Liver (tissue), 9 donors: Measurements from ENCODE around the gene NOS3. TPM values are rescaled to one million over a fixed set of nuclear protein-coding genes. Genes with fewer than 3 reads are reported as not detected.
A peak's percentile ranks its signal among the peaks of the same experiment; 100 is the strongest.

ENCODE experiments used
- DNase-seq: peaks from one replicate; pipeline ENCODE4 v3.0.0-alpha.2; 2017; ENCODE audit warnings: low spot score
- H3K27ac ChIP-seq, 2 donors: one replicate each; pipeline ENCODE4 v1.7.0; 2013; ENCODE audit warnings: inconsistent platforms in 2 of 2, low read length in 2 of 2, control low read depth in 1 of 2, low read depth in 1 of 2, mild to moderate bottlenecking in 1 of 2
- H3K27me3 ChIP-seq, 4 donors: one replicate each; pipeline versions ENCODE4 v1.6.1 to v1.7.0; 2013; ENCODE audit warnings: low read length in 3 of 4, inconsistent platforms in 1 of 4, mild to moderate bottlenecking in 1 of 4, moderate library complexity in 1 of 4; ENCODE audit not compliant: control insufficient read depth in 4 of 4, insufficient read depth in 4 of 4
- H3K36me3 ChIP-seq, 4 donors: one replicate each; pipeline versions ENCODE4 v1.6.1 to v1.7.0; 2013; ENCODE audit warnings: low read length in 3 of 4, mild to moderate bottlenecking in 3 of 4, low read depth in 1 of 4, moderate library complexity in 1 of 4; ENCODE audit not compliant: control insufficient read depth in 4 of 4, insufficient read depth in 3 of 4
- H3K4me1 ChIP-seq, 4 donors: one replicate each; pipeline versions ENCODE4 v1.6.1 to v1.7.0; 2013; ENCODE audit warnings: low read length in 3 of 4, mild to moderate bottlenecking in 3 of 4, moderate library complexity in 1 of 4; ENCODE audit not compliant: control insufficient read depth in 4 of 4, insufficient read depth in 4 of 4
- H3K4me3 ChIP-seq, 3 donors: one replicate each; pipeline versions ENCODE4 v1.6.1 to v1.7.0; 2013; ENCODE audit warnings: low read length in 3 of 3, control low read depth in 1 of 3, low read depth in 1 of 3, mild to moderate bottlenecking in 1 of 3
- H3K9ac ChIP-seq, 2 donors: one replicate each; pipeline ENCODE4 v1.7.0; 2013; ENCODE audit warnings: low read length in 2 of 2, mild to moderate bottlenecking in 2 of 2, moderate library complexity in 2 of 2, control low read depth in 1 of 2, low read depth in 1 of 2
- H3K9me3 ChIP-seq, 4 donors: one replicate each; pipeline versions ENCODE4 v1.6.1 to v1.7.0; 2013; ENCODE audit warnings: low read length in 3 of 4; ENCODE audit not compliant: control insufficient read depth in 4 of 4
- EGR1 ChIP-seq, 2 donors: IDR thresholded peaks; 2 replicates each; pipeline ENCODE4 v1.6.1; 2016 to 2018; ENCODE audit warnings: antibody characterized with exemption in 2 of 2, low read depth in 2 of 2
- FOXA1 ChIP-seq: IDR thresholded peaks from 2 replicates; pipeline ENCODE4 v1.6.1; 2016; ENCODE audit warnings: antibody characterized with exemption
- FOXA2 ChIP-seq: IDR thresholded peaks from 2 replicates; pipeline ENCODE4 v1.6.1; 2016; ENCODE audit warnings: antibody characterized with exemption
- GABPA ChIP-seq, 2 donors: IDR thresholded peaks in 1 of 2; conservative IDR thresholded peaks in 1 of 2; 2 replicates each; pipeline ENCODE4 v1.6.1; 2016; ENCODE audit warnings: antibody characterized with exemption in 2 of 2, mild to moderate bottlenecking in 1 of 2, moderate library complexity in 1 of 2
- HNF4A ChIP-seq, 2 donors: conservative IDR thresholded peaks; 2 replicates each; pipeline ENCODE4 v1.6.1; 2016; ENCODE audit warnings: antibody characterized with exemption in 2 of 2, mild to moderate bottlenecking in 2 of 2
- HNF4G ChIP-seq: IDR thresholded peaks from 2 replicates; pipeline ENCODE4 v1.6.1; 2016; ENCODE audit warnings: antibody characterized with exemption
- JUND ChIP-seq, 2 donors: IDR thresholded peaks; 2 replicates each; pipeline ENCODE4 v1.6.1; 2016; ENCODE audit warnings: antibody characterized with exemption in 2 of 2
- NR2F2 ChIP-seq: IDR thresholded peaks from 2 replicates; pipeline ENCODE4 v1.6.1; 2016; ENCODE audit warnings: antibody characterized with exemption
- RAD21 ChIP-seq, 2 donors: IDR thresholded peaks; 2 replicates each; pipeline ENCODE4 v1.6.1; 2016; ENCODE audit warnings: antibody characterized with exemption in 2 of 2, mild to moderate bottlenecking in 2 of 2
- RXRA ChIP-seq, 2 donors: IDR thresholded peaks; 2 replicates each; pipeline ENCODE4 v1.6.1; 2017 to 2018; ENCODE audit warnings: antibody characterized with exemption in 2 of 2, mild to moderate bottlenecking in 1 of 2
- SP1 ChIP-seq: IDR thresholded peaks from 2 replicates; pipeline ENCODE4 v1.6.1; 2018; ENCODE audit warnings: antibody characterized with exemption, mild to moderate bottlenecking
- TAF1 ChIP-seq: conservative IDR thresholded peaks from 2 replicates; pipeline ENCODE4 v1.6.1; 2016; ENCODE audit warnings: antibody characterized with exemption, mild to moderate bottlenecking
- YY1 ChIP-seq: IDR thresholded peaks from 2 replicates; pipeline ENCODE4 v1.6.1; 2016; ENCODE audit warnings: antibody characterized with exemption, mild to moderate bottlenecking
- WGBS: extraction: QIAGEN DNeasy Blood & Tissue Kit; methylation state at CpG from one replicate; pipeline ENCODE4 v1.1.7; 2013; 5-methylcytosine and 5-hydroxymethylcytosine counted together
- polyA plus RNA-seq, 2 donors: library from polyadenylated mRNA; stranded (reverse) in 1 of 2; unstranded in 1 of 2; fragments of 200-250 nt in 1 of 2; fragments of >200 nt in 1 of 2; fragmentation: Nextera tagmentation in 1 of 2; extraction: Ambion mirVana in 1 of 2; gene quantifications; one replicate each; pipeline versions ENCODE4 v1.2.1 to v1.2.3, GENCODE V29; 2013 to 2015
- total RNA-seq, 2 donors: library from RNA; depleted of rRNA; stranded (reverse); fragments of >200 nt; gene quantifications; one replicate each; pipeline ENCODE4 v1.2.3, GENCODE V29; 2014
- TF ChIP-seq, protein P1 (sequence below): fragments of 150-350 bp; IDR thresholded peaks from 2 replicates; pipeline ENCODE4 v1.5.1; 2017; ENCODE audit warnings: improper control_type of control experiment, low read depth, low read length; ENCODE audit not compliant: missing input control
- TF ChIP-seq, protein P2 (sequence below): IDR thresholded peaks from 2 replicates; pipeline ENCODE4 v1.6.1; 2016; ENCODE audit warnings: antibody characterized with exemption
- TF ChIP-seq, protein P3 (sequence below): IDR thresholded peaks from 2 replicates; pipeline ENCODE4 v1.6.1; 2016; ENCODE audit warnings: antibody characterized with exemption
- TF ChIP-seq, protein P4 (sequence below): IDR thresholded peaks from 2 replicates; pipeline ENCODE4 v1.6.1; 2016; ENCODE audit warnings: antibody characterized with exemption
- TF ChIP-seq, protein P5 (sequence below): IDR thresholded peaks from 2 replicates; pipeline ENCODE4 v1.6.1; 2016; ENCODE audit warnings: antibody characterized with exemption, mild to moderate bottlenecking
- donor health status: healthy.
- donor health status: healthy.
- donor health status: healthy.
- donor health status: healthy.
- donor health status: healthy.

NOS3 gene
- total and polyA plus RNA-seq, 4 donors = 1.6 to 6.1 (median 5.1) TPM

DNA sequence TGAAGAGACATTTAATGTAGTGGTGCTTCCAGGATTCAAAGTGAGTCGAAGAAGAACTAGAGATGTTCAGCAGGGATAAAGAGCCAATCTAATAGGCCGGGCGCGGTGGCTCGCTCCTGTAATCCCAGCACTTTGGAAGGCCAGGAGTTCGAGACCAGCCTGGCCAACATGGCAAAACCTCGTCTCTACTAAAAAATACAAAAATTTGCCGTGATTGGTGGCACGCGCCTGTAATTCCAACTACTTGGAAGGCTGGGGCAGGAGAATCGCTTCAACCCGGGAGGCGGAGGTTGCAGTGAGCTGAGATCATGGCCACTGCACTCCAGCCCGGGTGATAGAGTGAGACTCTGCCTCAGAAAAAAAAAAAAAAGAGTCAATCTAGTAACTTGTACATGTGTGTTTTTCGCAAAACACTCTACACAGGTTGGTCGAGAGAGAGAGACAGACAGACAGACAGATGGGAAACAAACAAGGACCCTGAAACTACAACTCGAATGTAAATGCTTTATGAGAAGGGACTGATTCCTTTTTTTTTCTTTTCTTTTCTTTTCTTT is 38.2 kb downstream of the NOS3 start:
- Histone ChIP-seq H3K27me3 (no peaks in the 10 kb centered on the region), H3K9me3 (no peaks in the 10 kb centered on the region), H3K4me3 (peak overlapping the region; percentile 84 to 95 (median 86)), H3K4me1 (peaks cover 5 to 10% (median 8%) of the 10 kb centered on the region in 4 donors), H3K9ac (peak overlapping the region; percentile 30 to 60), H3K36me3 (no peaks in the 10 kb centered on the region), H3K27ac (peak overlapping the region; percentile 78 to 80)
- 64% methylated on average over 17 of the region's 17 CpGs for WGBS
- TF ChIP-seq EGR1 (IDR thresholded peaks at IDR 0.05; ENCODE audit: low read depth in 2 of 2) = no peak
- TF ChIP-seq HNF4G = no peak
- TF ChIP-seq JUND (IDR thresholded peaks at IDR 0.05) = no peak
- no peak for TF ChIP-seq RAD21 (IDR thresholded peaks at IDR 0.05)
- TF ChIP-seq SP1 = no peak
- TF ChIP-seq, protein P1, sequence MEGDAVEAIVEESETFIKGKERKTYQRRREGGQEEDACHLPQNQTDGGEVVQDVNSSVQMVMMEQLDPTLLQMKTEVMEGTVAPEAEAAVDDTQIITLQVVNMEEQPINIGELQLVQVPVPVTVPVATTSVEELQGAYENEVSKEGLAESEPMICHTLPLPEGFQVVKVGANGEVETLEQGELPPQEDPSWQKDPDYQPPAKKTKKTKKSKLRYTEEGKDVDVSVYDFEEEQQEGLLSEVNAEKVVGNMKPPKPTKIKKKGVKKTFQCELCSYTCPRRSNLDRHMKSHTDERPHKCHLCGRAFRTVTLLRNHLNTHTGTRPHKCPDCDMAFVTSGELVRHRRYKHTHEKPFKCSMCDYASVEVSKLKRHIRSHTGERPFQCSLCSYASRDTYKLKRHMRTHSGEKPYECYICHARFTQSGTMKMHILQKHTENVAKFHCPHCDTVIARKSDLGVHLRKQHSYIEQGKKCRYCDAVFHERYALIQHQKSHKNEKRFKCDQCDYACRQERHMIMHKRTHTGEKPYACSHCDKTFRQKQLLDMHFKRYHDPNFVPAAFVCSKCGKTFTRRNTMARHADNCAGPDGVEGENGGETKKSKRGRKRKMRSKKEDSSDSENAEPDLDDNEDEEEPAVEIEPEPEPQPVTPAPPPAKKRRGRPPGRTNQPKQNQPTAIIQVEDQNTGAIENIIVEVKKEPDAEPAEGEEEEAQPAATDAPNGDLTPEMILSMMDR = no peak
- no peak for TF ChIP-seq GABPA (IDR thresholded peaks at IDR 0.05 in 1 of 2, conservative IDR thresholded peaks at IDR 0.05 in 1 of 2)
- TF ChIP-seq, protein P2, sequence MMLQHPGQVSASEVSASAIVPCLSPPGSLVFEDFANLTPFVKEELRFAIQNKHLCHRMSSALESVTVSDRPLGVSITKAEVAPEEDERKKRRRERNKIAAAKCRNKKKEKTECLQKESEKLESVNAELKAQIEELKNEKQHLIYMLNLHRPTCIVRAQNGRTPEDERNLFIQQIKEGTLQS = no peak
- TF ChIP-seq, protein P3, sequence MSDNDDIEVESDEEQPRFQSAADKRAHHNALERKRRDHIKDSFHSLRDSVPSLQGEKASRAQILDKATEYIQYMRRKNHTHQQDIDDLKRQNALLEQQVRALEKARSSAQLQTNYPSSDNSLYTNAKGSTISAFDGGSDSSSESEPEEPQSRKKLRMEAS = no peak
- TF ChIP-seq FOXA2 = no peak
- no peak for TF ChIP-seq HNF4A (conservative IDR thresholded peaks at IDR 0.05)
- TF ChIP-seq, protein P4, sequence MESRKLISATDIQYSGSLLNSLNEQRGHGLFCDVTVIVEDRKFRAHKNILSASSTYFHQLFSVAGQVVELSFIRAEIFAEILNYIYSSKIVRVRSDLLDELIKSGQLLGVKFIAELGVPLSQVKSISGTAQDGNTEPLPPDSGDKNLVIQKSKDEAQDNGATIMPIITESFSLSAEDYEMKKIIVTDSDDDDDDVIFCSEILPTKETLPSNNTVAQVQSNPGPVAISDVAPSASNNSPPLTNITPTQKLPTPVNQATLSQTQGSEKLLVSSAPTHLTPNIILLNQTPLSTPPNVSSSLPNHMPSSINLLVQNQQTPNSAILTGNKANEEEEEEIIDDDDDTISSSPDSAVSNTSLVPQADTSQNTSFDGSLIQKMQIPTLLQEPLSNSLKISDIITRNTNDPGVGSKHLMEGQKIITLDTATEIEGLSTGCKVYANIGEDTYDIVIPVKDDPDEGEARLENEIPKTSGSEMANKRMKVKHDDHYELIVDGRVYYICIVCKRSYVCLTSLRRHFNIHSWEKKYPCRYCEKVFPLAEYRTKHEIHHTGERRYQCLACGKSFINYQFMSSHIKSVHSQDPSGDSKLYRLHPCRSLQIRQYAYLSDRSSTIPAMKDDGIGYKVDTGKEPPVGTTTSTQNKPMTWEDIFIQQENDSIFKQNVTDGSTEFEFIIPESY = no peak
- TF ChIP-seq YY1 = no peak
- TF ChIP-seq FOXA1 = no peak
- TF ChIP-seq, protein P5, sequence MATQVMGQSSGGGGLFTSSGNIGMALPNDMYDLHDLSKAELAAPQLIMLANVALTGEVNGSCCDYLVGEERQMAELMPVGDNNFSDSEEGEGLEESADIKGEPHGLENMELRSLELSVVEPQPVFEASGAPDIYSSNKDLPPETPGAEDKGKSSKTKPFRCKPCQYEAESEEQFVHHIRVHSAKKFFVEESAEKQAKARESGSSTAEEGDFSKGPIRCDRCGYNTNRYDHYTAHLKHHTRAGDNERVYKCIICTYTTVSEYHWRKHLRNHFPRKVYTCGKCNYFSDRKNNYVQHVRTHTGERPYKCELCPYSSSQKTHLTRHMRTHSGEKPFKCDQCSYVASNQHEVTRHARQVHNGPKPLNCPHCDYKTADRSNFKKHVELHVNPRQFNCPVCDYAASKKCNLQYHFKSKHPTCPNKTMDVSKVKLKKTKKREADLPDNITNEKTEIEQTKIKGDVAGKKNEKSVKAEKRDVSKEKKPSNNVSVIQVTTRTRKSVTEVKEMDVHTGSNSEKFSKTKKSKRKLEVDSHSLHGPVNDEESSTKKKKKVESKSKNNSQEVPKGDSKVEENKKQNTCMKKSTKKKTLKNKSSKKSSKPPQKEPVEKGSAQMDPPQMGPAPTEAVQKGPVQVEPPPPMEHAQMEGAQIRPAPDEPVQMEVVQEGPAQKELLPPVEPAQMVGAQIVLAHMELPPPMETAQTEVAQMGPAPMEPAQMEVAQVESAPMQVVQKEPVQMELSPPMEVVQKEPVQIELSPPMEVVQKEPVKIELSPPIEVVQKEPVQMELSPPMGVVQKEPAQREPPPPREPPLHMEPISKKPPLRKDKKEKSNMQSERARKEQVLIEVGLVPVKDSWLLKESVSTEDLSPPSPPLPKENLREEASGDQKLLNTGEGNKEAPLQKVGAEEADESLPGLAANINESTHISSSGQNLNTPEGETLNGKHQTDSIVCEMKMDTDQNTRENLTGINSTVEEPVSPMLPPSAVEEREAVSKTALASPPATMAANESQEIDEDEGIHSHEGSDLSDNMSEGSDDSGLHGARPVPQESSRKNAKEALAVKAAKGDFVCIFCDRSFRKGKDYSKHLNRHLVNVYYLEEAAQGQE = no peak
- TF ChIP-seq NR2F2 = no peak
- no peak for TF ChIP-seq RXRA (IDR thresholded peaks at IDR 0.05)
- TF ChIP-seq TAF1 = no peak
- no peak for DNase-seq
